Measurements from ENCODE around the gene SFT2D1.

SFT2D1 gene

DNA sequence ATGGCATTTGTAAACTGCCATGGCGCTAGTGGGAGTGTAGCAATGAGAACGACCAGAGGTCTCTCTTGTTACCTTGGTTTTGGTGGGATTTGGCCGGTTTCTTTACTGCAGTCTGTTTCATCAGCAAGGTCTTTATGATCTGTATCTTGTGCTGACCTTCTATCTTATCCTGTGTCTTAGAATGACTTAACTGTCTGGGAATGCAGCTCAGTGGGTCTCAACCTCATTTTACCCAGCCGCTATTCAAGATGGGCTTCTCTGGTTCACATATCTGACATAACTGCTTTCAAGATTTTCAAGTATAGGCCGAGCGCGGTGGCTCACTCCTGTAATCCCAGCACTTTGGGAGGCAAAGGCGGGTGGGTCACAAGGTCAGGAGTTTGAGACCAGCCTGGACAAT lies 1.9 kb upstream of the SFT2D1 start:
- TF ChIP-seq, protein P1, sequence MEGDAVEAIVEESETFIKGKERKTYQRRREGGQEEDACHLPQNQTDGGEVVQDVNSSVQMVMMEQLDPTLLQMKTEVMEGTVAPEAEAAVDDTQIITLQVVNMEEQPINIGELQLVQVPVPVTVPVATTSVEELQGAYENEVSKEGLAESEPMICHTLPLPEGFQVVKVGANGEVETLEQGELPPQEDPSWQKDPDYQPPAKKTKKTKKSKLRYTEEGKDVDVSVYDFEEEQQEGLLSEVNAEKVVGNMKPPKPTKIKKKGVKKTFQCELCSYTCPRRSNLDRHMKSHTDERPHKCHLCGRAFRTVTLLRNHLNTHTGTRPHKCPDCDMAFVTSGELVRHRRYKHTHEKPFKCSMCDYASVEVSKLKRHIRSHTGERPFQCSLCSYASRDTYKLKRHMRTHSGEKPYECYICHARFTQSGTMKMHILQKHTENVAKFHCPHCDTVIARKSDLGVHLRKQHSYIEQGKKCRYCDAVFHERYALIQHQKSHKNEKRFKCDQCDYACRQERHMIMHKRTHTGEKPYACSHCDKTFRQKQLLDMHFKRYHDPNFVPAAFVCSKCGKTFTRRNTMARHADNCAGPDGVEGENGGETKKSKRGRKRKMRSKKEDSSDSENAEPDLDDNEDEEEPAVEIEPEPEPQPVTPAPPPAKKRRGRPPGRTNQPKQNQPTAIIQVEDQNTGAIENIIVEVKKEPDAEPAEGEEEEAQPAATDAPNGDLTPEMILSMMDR (IDR thresholded peaks at IDR 0.05; ENCODE audit: borderline replicate concordance, insufficient read depth, low read depth, low read length), result no peak
- no peak overlapping the region for H3K4me3 ChIP-seq (ENCODE audit: low read depth, low read length)

DNA sequence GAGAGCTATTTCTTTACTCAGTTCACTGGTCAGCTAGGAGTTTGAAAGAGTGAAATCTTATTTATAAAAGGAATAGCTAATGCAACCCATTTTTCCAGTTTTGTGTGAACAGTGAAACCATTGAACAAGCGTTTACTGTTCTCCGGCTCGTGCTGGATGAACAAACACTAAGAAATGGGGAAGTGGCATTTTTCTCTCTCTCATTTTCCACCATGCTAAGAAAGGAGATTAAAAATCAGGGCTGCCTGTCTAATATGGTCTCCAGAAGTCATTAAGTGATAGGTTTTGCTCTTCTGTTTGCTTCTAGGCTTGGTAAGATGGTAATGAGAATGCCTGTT lies 774 bp upstream of the SFT2D1 start:
- peak overlapping the region; percentile 78 for H3K4me3 ChIP-seq (ENCODE audit: low read depth, low read length)
- TF ChIP-seq, protein P1 (IDR thresholded peaks at IDR 0.05; ENCODE audit: borderline replicate concordance, insufficient read depth, low read depth, low read length), result no peak

DNA sequence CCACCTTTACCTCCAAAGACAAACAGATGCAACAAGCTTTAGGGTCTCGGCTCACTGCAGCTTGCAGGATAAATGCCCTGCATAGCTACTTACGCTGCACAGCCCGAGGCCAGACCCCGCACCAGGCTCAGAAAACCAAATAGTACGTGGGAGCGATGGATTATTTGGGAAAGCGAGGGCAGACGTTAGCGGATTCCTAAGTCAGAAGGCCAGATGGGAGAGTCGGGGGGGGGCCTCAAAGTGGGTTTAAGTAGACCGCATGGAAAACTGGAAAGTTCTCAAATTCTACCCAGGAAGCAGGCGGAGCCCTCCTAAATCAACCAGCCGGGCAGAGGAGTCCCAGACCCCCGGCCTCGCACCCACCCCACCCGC lies 382 bp downstream of the SFT2D1 start:
- TF ChIP-seq, protein P1 (IDR thresholded peaks at IDR 0.05; ENCODE audit: borderline replicate concordance, insufficient read depth, low read depth, low read length), result no peak
- peak overlapping the region; percentile 78 for H3K4me3 ChIP-seq (ENCODE audit: low read depth, low read length)

DNA sequence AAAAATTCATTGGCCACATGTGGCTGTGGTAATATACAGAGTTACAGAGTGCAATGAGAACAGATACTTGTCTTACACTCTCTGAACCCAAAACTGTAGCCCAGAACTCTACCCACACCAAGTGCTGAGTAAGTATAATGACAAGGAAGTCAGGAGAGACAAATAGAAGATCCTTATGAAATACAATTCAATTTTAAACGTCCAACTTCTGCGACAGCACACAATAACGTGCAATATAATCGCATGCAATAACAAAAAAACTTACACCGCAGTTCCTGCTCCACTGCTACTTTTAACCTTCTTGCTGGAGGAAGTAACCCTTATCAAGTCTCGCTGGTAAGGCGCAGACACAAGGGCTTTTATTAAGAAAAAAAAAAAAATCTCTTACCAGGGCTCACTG lies 881 bp downstream of the SFT2D1 start:
- TF ChIP-seq, protein P1 (IDR thresholded peaks at IDR 0.05; ENCODE audit: borderline replicate concordance, insufficient read depth, low read depth, low read length), result no peak
- peak overlapping the region; percentile 78 for H3K4me3 ChIP-seq (ENCODE audit: low read depth, low read length)

DNA sequence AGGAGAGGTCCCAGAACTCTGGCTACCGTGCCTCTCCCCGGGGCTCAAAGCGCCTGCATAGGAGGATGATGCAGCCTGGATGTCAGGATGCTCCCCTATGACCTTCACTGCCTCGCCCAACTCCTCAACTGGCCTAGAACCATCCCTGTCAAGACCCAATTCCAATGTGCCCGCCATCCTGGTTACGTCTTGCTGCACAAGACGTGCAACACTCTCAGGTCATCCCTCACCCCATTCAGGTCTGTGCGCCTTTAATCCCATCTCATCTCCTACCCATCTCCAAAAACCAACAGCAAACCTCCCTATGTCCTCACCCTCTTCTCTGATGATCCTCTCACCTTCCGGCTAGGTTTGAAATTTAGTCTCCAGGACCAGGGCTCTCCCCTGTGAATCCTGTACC lies 3.5 kb downstream of the SFT2D1 start:
- TF ChIP-seq, protein P1 (IDR thresholded peaks at IDR 0.05; ENCODE audit: borderline replicate concordance, insufficient read depth, low read depth, low read length), result no peak
- H3K4me3 ChIP-seq (ENCODE audit: low read depth, low read length), result no peak overlapping the region

DNA sequence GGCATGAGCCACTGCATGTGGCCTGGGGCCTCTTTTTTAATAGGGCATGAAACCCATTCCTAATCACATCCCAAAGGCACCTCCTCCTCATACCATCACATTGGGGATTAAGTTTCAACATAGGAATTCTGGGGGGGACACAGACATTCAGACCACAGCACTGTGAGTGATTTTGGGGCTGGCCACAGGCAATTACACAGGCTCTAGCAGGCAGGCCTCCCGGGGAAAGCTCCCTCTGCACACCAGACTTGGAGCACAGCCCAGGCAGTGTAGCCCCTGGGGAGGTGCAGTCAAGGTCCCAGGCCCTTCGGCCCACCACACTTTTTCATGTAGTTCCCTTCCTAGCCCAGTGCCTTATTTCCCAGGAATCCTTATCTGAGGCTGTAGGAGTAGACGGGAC lies 5.5 kb downstream of the SFT2D1 start:
- TF ChIP-seq, protein P1 (IDR thresholded peaks at IDR 0.05; ENCODE audit: borderline replicate concordance, insufficient read depth, low read depth, low read length), result no peak
- no peak overlapping the region for H3K4me3 ChIP-seq (ENCODE audit: low read depth, low read length)

DNA sequence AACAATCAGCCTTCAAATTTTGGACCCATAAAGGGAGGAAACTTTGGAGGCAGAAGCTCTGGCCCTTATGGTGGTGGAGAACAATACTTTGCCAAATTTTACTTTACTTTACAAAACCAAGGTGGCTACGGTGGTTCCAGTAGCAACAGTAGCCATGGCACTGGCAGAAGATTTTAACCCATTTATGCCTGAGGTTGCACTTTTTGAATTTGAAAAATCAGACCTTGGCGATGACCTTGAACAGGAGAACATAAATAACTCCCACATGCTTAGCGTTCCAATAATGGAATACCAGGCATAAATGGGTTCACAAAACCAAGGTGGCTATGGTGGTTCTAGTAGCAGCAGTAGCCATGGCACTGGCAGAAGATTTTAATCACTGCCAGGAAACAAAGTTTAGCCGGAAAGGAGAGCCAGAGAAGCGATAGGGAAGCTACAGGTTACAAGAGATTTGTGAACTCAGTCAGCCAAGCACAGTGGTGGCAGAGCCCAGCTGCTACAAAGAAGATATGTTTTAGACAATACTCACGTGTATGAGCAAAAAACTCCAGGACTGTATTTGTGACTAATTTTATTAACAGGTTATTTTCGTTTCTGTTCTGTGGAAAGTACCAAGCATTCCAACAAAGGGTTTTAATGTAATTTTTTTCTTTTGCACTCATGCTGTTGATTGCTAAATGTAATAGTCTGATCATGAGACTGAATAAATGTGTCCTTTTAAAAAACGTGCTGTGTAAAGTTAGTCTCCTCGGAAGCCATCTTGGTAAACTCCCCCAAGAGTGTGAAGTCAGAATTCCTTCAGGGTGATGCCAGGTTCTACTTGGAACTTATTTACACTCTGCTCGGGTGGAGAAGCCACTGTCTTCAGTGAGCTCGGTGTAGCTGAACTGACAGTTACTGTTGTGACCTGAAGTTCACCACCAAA lies 6.7 kb downstream of the SFT2D1 start:
- TF ChIP-seq, protein P1 (IDR thresholded peaks at IDR 0.05; ENCODE audit: borderline replicate concordance, insufficient read depth, low read depth, low read length), result no peak
- no peak overlapping the region for H3K4me3 ChIP-seq (ENCODE audit: low read depth, low read length)

Data from GM12875 (cell line).